HepG2 (cell line): ENCODE results near the gene INPP5K. TPM values are rescaled to one million over a fixed set of nuclear protein-coding genes. Genes with fewer than 3 reads are reported as not detected.

Experiments used
- AGO2 ChIP-seq: fragments of 200-400 bp; formaldehyde crosslinking; optimal IDR thresholded peaks from 2 replicates; pipeline ENCODE3; 2017; ENCODE audit warnings: mild to moderate bottlenecking, low read depth, low read length, moderate library complexity
- FOXC1 ChIP-seq: sonication (generic); formaldehyde crosslinking; IDR thresholded peaks from 2 replicates; pipeline ENCODE4 v1.8.0; 2022; ENCODE audit warnings: mild to moderate bottlenecking, missing genetic modification reagents, borderline replicate concordance
- GABPB1 ChIP-seq: IDR thresholded peaks from 2 replicates; pipeline ENCODE4 v1.6.1; 2016; ENCODE audit warnings: mild to moderate bottlenecking, missing genetic modification reagents, moderate library complexity, missing compliant biosample characterization
- KMT2A ChIP-seq: sonication (generic); formaldehyde crosslinking; IDR thresholded peaks from 2 replicates; pipeline ENCODE4 v1.4.0; 2020; ENCODE audit warnings: missing genetic modification reagents
- PAWR ChIP-seq: sonication (generic); formaldehyde crosslinking; IDR thresholded peaks from 2 replicates; pipeline ENCODE4 v1.4.0; 2020; ENCODE audit warnings: missing genetic modification reagents, mild to moderate bottlenecking, borderline replicate concordance
- STAG1 ChIP-seq: sonication (generic); formaldehyde crosslinking; IDR thresholded peaks from 2 replicates; pipeline ENCODE4 v1.4.0; 2020; ENCODE audit warnings: missing genetic modification reagents
- TAF1 ChIP-seq: sonication (generic); formaldehyde crosslinking; IDR thresholded peaks from 2 replicates; pipeline ENCODE4 v1.4.0; 2020; ENCODE audit warnings: missing genetic modification reagents
- ZNF101 ChIP-seq: sonication (generic); formaldehyde crosslinking; IDR thresholded peaks from 2 replicates; pipeline ENCODE4 v1.4.0; 2020; ENCODE audit warnings: mild to moderate bottlenecking, low read depth, missing genetic modification reagents, borderline replicate concordance
- ZNF121 ChIP-seq: sonication (generic); formaldehyde crosslinking; IDR thresholded peaks from 2 replicates; pipeline ENCODE4 v1.5.0; 2020; ENCODE audit warnings: mild to moderate bottlenecking, missing genetic modification reagents
- ZNF230 ChIP-seq: sonication (generic); formaldehyde crosslinking; IDR thresholded peaks from 2 replicates; pipeline ENCODE4 v1.4.0; 2020; ENCODE audit warnings: mild to moderate bottlenecking, missing genetic modification reagents
- ZNF274 ChIP-seq: sonication (generic); formaldehyde crosslinking; IDR thresholded peaks from 2 replicates; pipeline ENCODE4 v1.5.1; 2020; ENCODE audit warnings: mild to moderate bottlenecking, missing genetic modification reagents
- ZNF639 ChIP-seq: conservative IDR thresholded peaks from 2 replicates; pipeline ENCODE4 v1.6.1; 2018; ENCODE audit warnings: missing genetic modification reagents
- ZNF710 ChIP-seq: sonication (generic); formaldehyde crosslinking; IDR thresholded peaks from 2 replicates; pipeline ENCODE4 v1.5.0; 2020; ENCODE audit warnings: mild to moderate bottlenecking, missing genetic modification reagents, borderline replicate concordance
- ZNF768 ChIP-seq: sonication (generic); formaldehyde crosslinking; IDR thresholded peaks from 2 replicates; pipeline ENCODE4 v1.4.0; 2020; ENCODE audit warnings: missing genetic modification reagents
- polyA plus RNA-seq, 8 experiments: library from polyadenylated mRNA; depleted of rRNA in 3 of 8; stranded (reverse) in 7 of 8; unstranded in 1 of 8; fragments of >200 nt; fragmentation: Illumina TruSeq in 4 of 8; extraction: Trizol in 4 of 8; gene quantifications; 2 replicates each; pipeline versions ENCODE4 v1.2.1 to v1.2.3, GENCODE V29; 2011 to 2016; ENCODE audit warnings: low read depth in 4 of 8, missing spikeins in 1 of 8, mixed read lengths in 1 of 8; ENCODE audit not compliant: insufficient read depth in 1 of 8
- total RNA-seq, 5 experiments: library from RNA; depleted of rRNA; stranded (reverse); fragments of >200 nt; fragmentation: Illumina TruSeq; extraction: Trizol; gene quantifications; 2 replicates each; pipeline ENCODE4 v1.2.3, GENCODE V29; 2016; ENCODE audit warnings: low read depth in 1 of 5
- TF ChIP-seq, protein P1 (sequence below): IDR thresholded peaks from 2 replicates; pipeline ENCODE4 v1.6.1; 2016; ENCODE audit warnings: mild to moderate bottlenecking
- TF ChIP-seq, protein P2 (sequence below): sonication (generic); formaldehyde crosslinking; IDR thresholded peaks from 2 replicates; pipeline ENCODE4 v1.5.1; 2020; ENCODE audit warnings: missing genetic modification reagents, mild to moderate bottlenecking, borderline replicate concordance

Gene INPP5K
- total and polyA plus RNA-seq, 2 of the 13 experiments (the other 11 are each of a cell fraction or from before 2014, with no cell fraction given): 4.8 to 9.6 TPM

DNA sequence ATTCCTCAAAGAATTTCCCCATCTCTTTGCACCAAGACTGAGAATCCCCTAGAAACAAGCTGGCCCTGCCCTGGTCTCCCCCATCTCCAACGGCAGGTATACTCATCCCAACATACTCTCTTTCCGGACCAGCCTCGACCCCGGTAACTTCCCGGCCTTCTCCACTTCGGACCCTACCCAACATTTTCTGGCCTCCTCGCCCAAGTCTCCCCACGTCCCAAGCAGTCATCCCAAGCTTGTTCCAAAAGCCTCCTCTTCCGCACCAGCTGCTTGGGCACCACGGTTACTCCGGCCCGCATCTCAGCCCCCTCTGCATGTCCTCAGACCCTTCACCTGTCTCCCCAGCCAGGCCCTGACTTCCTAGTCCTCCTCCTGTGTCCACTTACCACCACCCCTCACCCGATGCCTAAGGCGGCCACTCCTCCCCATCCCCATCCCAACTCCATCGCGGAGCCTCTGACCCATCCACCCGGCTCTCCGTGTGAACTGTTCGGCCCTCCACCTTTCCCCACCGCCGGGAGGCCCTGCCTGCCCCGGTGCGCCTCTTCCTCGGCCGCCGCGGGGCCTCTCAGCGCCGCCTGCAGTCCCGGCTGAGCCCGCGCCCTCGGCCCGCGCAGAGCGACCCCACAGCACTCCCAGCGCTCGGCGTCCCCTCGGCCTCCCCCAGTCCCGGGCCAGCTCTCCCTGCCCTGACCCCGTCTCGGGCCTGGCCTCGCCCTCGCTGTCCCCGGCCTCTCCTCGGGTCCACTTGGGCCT is 45.2 kb upstream of the INPP5K start (continued):
- TF ChIP-seq ZNF768 (peak; percentile 37; the same call in 1 of the 2 replicates), ZNF230 (0 out of 2 replicates have a peak, but pooled peaks have one; percentile 14), KMT2A (peak; percentile 74), ZNF101 (no peak), PAWR (CRISPR knock-in tag) (no peak), AGO2 (no peak), TAF1 (CRISPR knock-in tag) (0 out of 2 replicates have a peak, but pooled peaks have one; percentile 18), GABPB1 (CRISPR knock-in tag) (peak; percentile 49; the same call in 1 of the 2 replicates), ZNF121 (CRISPR knock-in tag) (peak; percentile 63; the same call in 1 of the 2 replicates), FOXC1 (peak; percentile 21; the same call in 1 of the 2 replicates), ZNF710 (0 out of 2 replicates have a peak, but pooled peaks have one; percentile 30), ZNF639 (CRISPR knock-in tag) (no peak), STAG1 (CRISPR knock-in tag) (peak; percentile 48), ZNF274 (peak; percentile 54; the same call in 1 of the 2 replicates)
- TF ChIP-seq, protein P1, sequence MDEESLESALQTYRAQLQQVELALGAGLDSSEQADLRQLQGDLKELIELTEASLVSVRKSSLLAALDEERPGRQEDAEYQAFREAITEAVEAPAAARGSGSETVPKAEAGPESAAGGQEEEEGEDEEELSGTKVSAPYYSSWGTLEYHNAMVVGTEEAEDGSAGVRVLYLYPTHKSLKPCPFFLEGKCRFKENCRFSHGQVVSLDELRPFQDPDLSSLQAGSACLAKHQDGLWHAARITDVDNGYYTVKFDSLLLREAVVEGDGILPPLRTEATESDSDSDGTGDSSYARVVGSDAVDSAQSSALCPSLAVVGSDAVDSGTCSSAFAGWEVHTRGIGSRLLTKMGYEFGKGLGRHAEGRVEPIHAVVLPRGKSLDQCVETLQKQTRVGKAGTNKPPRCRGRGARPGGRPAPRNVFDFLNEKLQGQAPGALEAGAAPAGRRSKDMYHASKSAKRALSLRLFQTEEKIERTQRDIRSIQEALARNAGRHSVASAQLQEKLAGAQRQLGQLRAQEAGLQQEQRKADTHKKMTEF: peak; percentile 27; the same call in 1 of the 2 replicates
- TF ChIP-seq, protein P2, sequence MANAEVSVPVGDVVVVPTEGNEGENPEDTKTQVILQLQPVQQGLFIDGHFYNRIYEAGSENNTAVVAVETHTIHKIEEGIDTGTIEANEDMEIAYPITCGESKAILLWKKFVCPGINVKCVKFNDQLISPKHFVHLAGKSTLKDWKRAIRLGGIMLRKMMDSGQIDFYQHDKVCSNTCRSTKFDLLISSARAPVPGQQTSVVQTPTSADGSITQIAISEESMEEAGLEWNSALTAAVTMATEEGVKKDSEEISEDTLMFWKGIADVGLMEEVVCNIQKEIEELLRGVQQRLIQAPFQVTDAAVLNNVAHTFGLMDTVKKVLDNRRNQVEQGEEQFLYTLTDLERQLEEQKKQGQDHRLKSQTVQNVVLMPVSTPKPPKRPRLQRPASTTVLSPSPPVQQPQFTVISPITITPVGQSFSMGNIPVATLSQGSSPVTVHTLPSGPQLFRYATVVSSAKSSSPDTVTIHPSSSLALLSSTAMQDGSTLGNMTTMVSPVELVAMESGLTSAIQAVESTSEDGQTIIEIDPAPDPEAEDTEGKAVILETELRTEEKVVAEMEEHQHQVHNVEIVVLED: peak; percentile 53; the same call in 1 of the 2 replicates
